Hepatocyte (in vitro differentiated cells): ENCODE results near the gene RPP25L. TPM values are rescaled to one million over a fixed set of nuclear protein-coding genes. Genes with fewer than 3 reads are reported as not detected.

Experiments used
- DNase-seq: peaks from one replicate; pipeline ENCODE4 v3.0.0-alpha.2; 2016; ENCODE audit warnings: low spot score
- H2AFZ ChIP-seq: fragments of 200-600 bp; sonication (generic); 2 replicates; pipeline ENCODE4 v1.6.0; 2016; ENCODE audit warnings: antibody characterized with exemption, mild to moderate bottlenecking
- H3K27ac ChIP-seq: fragments of 200-600 bp; sonication (generic); 2 replicates; pipeline ENCODE4 v1.5.1; 2016; ENCODE audit warnings: mild to moderate bottlenecking
- H3K27me3 ChIP-seq: fragments of 200-600 bp; sonication (generic); 2 replicates; pipeline ENCODE4 v1.6.1; 2016
- H3K36me3 ChIP-seq: fragments of 200-600 bp; sonication (generic); replicated peaks from 2 replicates; pipeline ENCODE4 v1.5.1; 2016; ENCODE audit warnings: low read depth; ENCODE audit not compliant: insufficient read depth
- H3K4me1 ChIP-seq: fragments of 200-600 bp; sonication (generic); 2 replicates; pipeline ENCODE4 v1.5.1; 2016; ENCODE audit warnings: mild to moderate bottlenecking, moderate library complexity; ENCODE audit not compliant: insufficient read depth
- H3K4me2 ChIP-seq: fragments of 200-600 bp; sonication (generic); 2 replicates; pipeline ENCODE4 v1.6.0; 2016
- H3K4me3 ChIP-seq: fragments of 200-600 bp; sonication (generic); 2 replicates; pipeline ENCODE4 v1.5.1; 2016; ENCODE audit warnings: mild to moderate bottlenecking
- H3K79me2 ChIP-seq: fragments of 200-600 bp; sonication (generic); 2 replicates; pipeline ENCODE4 v1.6.0; 2017; ENCODE audit warnings: mild to moderate bottlenecking
- H3K9me2 ChIP-seq: fragments of 200-600 bp; sonication (generic); replicated peaks from 2 replicates; pipeline ENCODE4 v1.6.0; 2017; ENCODE audit warnings: mild to moderate bottlenecking; ENCODE audit not compliant: insufficient read depth
- H3K9me3 ChIP-seq: fragments of 200-600 bp; sonication (generic); 2 replicates; pipeline ENCODE4 v1.5.1; 2016; ENCODE audit warnings: low read depth, mild to moderate bottlenecking
- H4K20me1 ChIP-seq: fragments of 200-600 bp; sonication (generic); 2 replicates; pipeline ENCODE4 v1.6.0; 2016; ENCODE audit warnings: mild to moderate bottlenecking; ENCODE audit not compliant: insufficient read depth, poor library complexity, severe bottlenecking
- CTCF ChIP-seq: fragments of 200-600 bp; sonication (generic); IDR thresholded peaks from 2 replicates; pipeline ENCODE4 v1.5.1; 2016; ENCODE audit warnings: antibody characterized with exemption, mild to moderate bottlenecking; ENCODE audit not compliant: poor library complexity
- EZH2 ChIP-seq: fragments of 200-600 bp; sonication (generic); IDR thresholded peaks from 2 replicates; pipeline ENCODE4 v1.6.1; 2016; ENCODE audit warnings: antibody characterized with exemption, mild to moderate bottlenecking, borderline replicate concordance
- EZH2phosphoT487 ChIP-seq: fragments of 200-600 bp; sonication (generic); IDR thresholded peaks from one replicate; pipeline ENCODE4 v1.6.1; 2018; ENCODE audit warnings: antibody characterized with exemption, mild to moderate bottlenecking, low read depth, moderate library complexity; ENCODE audit not compliant: unreplicated experiment, severe bottlenecking
- WGBS: methylation state at CpG from one replicate; pipeline ENCODE4 v1.1.6; 2016; ENCODE audit warnings: low lambda C conversion rate; ENCODE audit errors: missing lambda C conversion rate; 5-methylcytosine and 5-hydroxymethylcytosine counted together
- polyA plus RNA-seq: library from polyadenylated mRNA; unstranded; fragments of >200 nt; fragmentation: Nextera tagmentation; extraction: Ambion mirVana; gene quantifications from 2 replicates; pipeline ENCODE4 v1.2.1, GENCODE V29; 2016
- total RNA-seq: library from RNA; depleted of rRNA; stranded (reverse); fragments of >200 nt; gene quantifications from 2 replicates; pipeline ENCODE4 v1.2.3, GENCODE V29; 2014

Gene RPP25L
- total and polyA plus RNA-seq, 2 experiments from 2014 or later = 30.0 to 35.7 TPM

GRCh38 chr9:34656992-34657391 is 45.1 kb upstream of the RPP25L start:
- H2AFZ ChIP-seq = no peak overlapping the region
- no peak overlapping the region for H3K27ac ChIP-seq
- peak; percentile 2 for DNase-seq
- no peaks in the 10 kb centered on the region for H3K27me3 ChIP-seq
- H3K4me1 ChIP-seq = peaks cover 27% of the 10 kb centered on the region
- H3K9me2 ChIP-seq = no peaks in the 10 kb centered on the region
- H4K20me1 ChIP-seq = no peaks in the 10 kb centered on the region
- peaks cover 5% of the 10 kb centered on the region for H3K79me2 ChIP-seq
- H3K4me3 ChIP-seq = no peak overlapping the region
- no peaks in the 10 kb centered on the region for H3K9me3 ChIP-seq
- no peaks in the 10 kb centered on the region for H3K36me3 ChIP-seq
- no peak overlapping the region for H3K4me2 ChIP-seq
- TF ChIP-seq EZH2 (no peak), CTCF (no peak), EZH2phosphoT487 (no peak)
- WGBS = 89% methylated on average over 5 of the region's 5 CpGs

GRCh38 chr9:34655394-34655793 is 43.5 kb upstream of the RPP25L start:
- Histone ChIP-seq H3K79me2 (peaks cover 5% of the 10 kb centered on the region), H3K27me3 (no peaks in the 10 kb centered on the region), H3K9me3 (no peaks in the 10 kb centered on the region), H4K20me1 (no peaks in the 10 kb centered on the region), H3K27ac (peak overlapping the region; percentile 76), H3K36me3 (no peaks in the 10 kb centered on the region), H3K4me1 (peaks cover 36% of the 10 kb centered on the region), H3K4me2 (peak overlapping the region; percentile 87), H2AFZ (no peak overlapping the region), H3K9me2 (no peaks in the 10 kb centered on the region), H3K4me3 (no peak overlapping the region)
- WGBS = 62% methylated on average over 5 of the region's 5 CpGs
- no peak for DNase-seq
- TF ChIP-seq EZH2phosphoT487 = no peak

- TF ChIP-seq EZH2phosphoT487 = no peak
- TF ChIP-seq EZH2 = no peak
- no peak for TF ChIP-seq CTCF
- 45% methylated on average over 11 of the region's 11 CpGs for WGBS
- no peaks in the 10 kb centered on the region for H3K9me2 ChIP-seq
- peak; percentile 68 for DNase-seq
- H4K20me1 ChIP-seq = no peaks in the 10 kb centered on the region
- no peaks in the 10 kb centered on the region for H3K27me3 ChIP-seq
- no peak overlapping the region for H3K4me3 ChIP-seq
- H3K79me2 ChIP-seq = peaks cover 8% of the 10 kb centered on the region
- H3K4me2 ChIP-seq = peak overlapping the region; percentile 87
- peak overlapping the region; percentile 94 for H3K27ac ChIP-seq
- no peak overlapping the region for H2AFZ ChIP-seq
- H3K4me1 ChIP-seq = peaks cover 36% of the 10 kb centered on the region
- no peaks in the 10 kb centered on the region for H3K36me3 ChIP-seq
- no peaks in the 10 kb centered on the region for H3K9me3 ChIP-seq
Measured at GRCh38 chr9:34654323-34655051, 42.6 kb upstream of the RPP25L start.

GRCh38 chr9:34653151-34654072 is 41.5 kb upstream of the RPP25L start:
- TF ChIP-seq CTCF (no peak), EZH2 (no peak), EZH2phosphoT487 (no peak)
- H3K27ac ChIP-seq = peak overlapping the region; percentile 94
- H3K9me2 ChIP-seq = no peaks in the 10 kb centered on the region
- peak overlapping the region; percentile 87 for H3K4me2 ChIP-seq
- no peaks in the 10 kb centered on the region for H3K9me3 ChIP-seq
- H2AFZ ChIP-seq = no peak overlapping the region
- no peak overlapping the region for H3K4me3 ChIP-seq
- no peaks in the 10 kb centered on the region for H4K20me1 ChIP-seq
- no peaks in the 10 kb centered on the region for H3K27me3 ChIP-seq
- 50% methylated on average over 7 of the region's 11 CpGs for WGBS
- H3K4me1 ChIP-seq = peaks cover 36% of the 10 kb centered on the region
- H3K36me3 ChIP-seq = no peaks in the 10 kb centered on the region
- H3K79me2 ChIP-seq = peaks cover 17% of the 10 kb centered on the region
- peak; percentile 67 for DNase-seq
